Neural crest cell (in vitro differentiated cells): ENCODE measurements around the gene MTFR1L. TPM values are rescaled to one million over a fixed set of nuclear protein-coding genes. Genes with fewer than 3 reads are reported as not detected.

Experiments
- DNase-seq: peaks from one replicate; pipeline ENCODE4 v3.0.0; 2021; ENCODE audit warnings: low read depth, mixed read lengths, low spot score
- H3K27ac Mint-ChIP-seq: one replicate; pipeline ENCODE4 v1.8.0; 2021; ENCODE audit warnings: mild to moderate bottlenecking, mixed read lengths; ENCODE audit not compliant: unreplicated experiment
- H3K27me3 Mint-ChIP-seq: 2 replicates; pipeline ENCODE4 v1.8.0; 2021; ENCODE audit warnings: low read depth, mild to moderate bottlenecking, mixed read lengths
- H3K36me3 Mint-ChIP-seq: 2 replicates; pipeline ENCODE4 v1.8.0; 2021; ENCODE audit warnings: low read depth, mild to moderate bottlenecking, mixed read lengths
- H3K4me1 Mint-ChIP-seq: 2 replicates; pipeline ENCODE4 v1.8.0; 2021; ENCODE audit warnings: mixed read lengths
- H3K4me3 Mint-ChIP-seq: one replicate; pipeline ENCODE4 v1.8.0; 2021; ENCODE audit warnings: mild to moderate bottlenecking, mixed read lengths
- H3K9me3 Mint-ChIP-seq: 2 replicates; pipeline ENCODE4 v1.8.0; 2021; ENCODE audit warnings: mixed read lengths
- total RNA-seq: library from RNA; stranded (reverse); gene quantifications from 2 replicates; pipeline ENCODE4 v1.2.1, GENCODE V29; 2021
- TF ChIP-seq, protein P1 (sequence below): fragments of 200-600 bp; sonication (generic); conservative IDR thresholded peaks from 2 replicates; pipeline ENCODE4 v1.5.0; 2021; ENCODE audit warnings: antibody characterized with exemption, mild to moderate bottlenecking

MTFR1L gene
- total RNA-seq, 1 donor from 2014 or later, result 68.6 TPM

DNA sequence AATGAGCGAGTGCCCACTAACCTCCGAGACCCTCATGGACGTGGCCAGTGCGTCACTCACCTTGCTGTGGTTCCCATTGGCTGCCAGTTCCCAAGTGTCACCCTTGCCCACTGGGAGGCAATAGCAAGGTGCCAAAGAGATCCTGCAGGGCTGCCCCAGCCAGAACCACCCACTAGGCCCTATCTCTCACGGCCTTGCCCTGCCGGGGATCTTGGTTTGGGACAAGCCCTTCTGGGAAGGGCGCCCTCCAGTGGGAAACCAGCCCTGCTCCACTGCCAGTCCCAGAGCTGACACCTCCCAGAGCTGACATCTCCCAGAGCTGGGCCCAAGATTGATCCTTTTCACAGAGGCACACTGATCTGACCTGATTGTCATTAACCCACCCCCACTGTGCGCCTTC is 21.8 kb upstream of the MTFR1L start:
- Mint-ChIP-seq H3K36me3 (no peaks in the 10 kb centered on the region), H3K27ac (no peak overlapping the region), H3K9me3 (no peaks in the 10 kb centered on the region), H3K4me1 (peaks cover 74% of the 10 kb centered on the region), H3K4me3 (peak overlapping the region; percentile 82), H3K27me3 (no peaks in the 10 kb centered on the region)
- TF ChIP-seq, protein P1, sequence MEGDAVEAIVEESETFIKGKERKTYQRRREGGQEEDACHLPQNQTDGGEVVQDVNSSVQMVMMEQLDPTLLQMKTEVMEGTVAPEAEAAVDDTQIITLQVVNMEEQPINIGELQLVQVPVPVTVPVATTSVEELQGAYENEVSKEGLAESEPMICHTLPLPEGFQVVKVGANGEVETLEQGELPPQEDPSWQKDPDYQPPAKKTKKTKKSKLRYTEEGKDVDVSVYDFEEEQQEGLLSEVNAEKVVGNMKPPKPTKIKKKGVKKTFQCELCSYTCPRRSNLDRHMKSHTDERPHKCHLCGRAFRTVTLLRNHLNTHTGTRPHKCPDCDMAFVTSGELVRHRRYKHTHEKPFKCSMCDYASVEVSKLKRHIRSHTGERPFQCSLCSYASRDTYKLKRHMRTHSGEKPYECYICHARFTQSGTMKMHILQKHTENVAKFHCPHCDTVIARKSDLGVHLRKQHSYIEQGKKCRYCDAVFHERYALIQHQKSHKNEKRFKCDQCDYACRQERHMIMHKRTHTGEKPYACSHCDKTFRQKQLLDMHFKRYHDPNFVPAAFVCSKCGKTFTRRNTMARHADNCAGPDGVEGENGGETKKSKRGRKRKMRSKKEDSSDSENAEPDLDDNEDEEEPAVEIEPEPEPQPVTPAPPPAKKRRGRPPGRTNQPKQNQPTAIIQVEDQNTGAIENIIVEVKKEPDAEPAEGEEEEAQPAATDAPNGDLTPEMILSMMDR, result peak; percentile 58
- peak; percentile 42 for DNase-seq

DNA sequence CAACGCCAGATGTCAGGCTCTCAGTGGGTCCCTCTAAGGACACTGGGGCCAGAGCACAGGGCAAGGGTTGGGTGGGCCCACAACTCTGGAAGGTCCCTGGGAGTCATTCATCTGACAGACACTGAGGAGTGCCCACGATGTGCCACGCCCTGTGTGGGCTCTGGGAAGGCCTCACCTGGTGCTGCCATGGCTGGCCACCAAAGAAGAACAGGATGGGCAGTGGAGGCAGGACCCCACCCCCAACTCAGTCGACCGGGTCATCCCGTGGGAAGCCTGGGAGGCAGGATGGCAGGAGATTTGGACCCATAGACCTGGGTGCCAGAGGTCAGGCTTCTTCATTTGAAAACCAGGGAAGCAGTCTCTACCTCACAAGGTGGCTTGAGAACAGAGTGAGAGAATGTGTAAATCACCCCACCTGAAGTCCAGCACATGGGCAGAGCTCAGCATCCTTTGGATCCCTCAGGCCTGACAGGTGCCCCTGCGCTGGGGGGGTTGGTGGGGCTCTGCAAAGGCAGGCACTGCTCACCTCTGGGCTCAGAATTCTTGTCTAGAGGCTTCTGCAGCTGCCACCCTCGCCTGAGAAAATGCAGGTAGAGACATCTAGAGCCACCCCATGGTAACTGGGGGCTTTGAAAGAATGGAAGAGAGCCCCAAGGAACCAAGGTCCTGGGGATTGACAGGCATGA is 20.9 kb upstream of the MTFR1L start:
- Mint-ChIP-seq H3K27ac (no peak overlapping the region), H3K4me1 (peaks cover 72% of the 10 kb centered on the region), H3K36me3 (no peaks in the 10 kb centered on the region), H3K27me3 (no peaks in the 10 kb centered on the region), H3K4me3 (peak overlapping the region; percentile 82), H3K9me3 (no peaks in the 10 kb centered on the region)
- TF ChIP-seq, protein P1, result no peak
- no peak for DNase-seq

DNA sequence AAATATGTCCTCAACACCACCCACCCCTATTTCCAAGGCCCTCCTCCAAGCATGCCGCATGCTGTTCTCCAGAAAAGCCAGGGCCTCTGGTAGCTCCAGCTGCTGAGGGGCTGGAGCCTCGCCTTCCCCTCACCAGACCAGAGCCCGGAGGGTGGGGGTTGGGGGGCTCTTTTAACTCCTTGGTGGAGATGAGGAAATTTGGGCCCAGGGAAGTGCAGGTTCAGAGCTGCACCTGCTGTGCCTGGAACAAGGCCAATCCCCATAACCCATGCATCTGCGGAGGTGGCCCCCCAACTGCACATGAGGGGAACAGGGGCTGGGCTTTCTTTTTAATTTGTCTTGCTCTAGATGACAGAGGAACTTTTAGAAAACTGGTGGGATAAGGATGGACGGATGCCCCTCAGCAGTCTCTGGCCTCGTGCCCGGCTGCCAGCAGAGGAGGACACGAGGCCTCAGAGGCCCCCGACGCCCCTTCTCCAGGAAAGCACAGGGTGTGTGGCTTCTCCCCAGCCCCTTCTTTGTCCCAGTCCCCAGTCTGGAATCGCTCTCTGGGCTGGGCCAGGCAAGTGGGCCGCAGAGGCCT is 20.3 kb upstream of the MTFR1L start:
- Mint-ChIP-seq H3K4me3 (peak overlapping the region; percentile 74), H3K9me3 (no peaks in the 10 kb centered on the region), H3K27me3 (no peaks in the 10 kb centered on the region), H3K27ac (peak overlapping the region; percentile 78), H3K4me1 (peaks cover 72% of the 10 kb centered on the region), H3K36me3 (no peaks in the 10 kb centered on the region)
- no peak for DNase-seq
- TF ChIP-seq, protein P1, result no peak

DNA sequence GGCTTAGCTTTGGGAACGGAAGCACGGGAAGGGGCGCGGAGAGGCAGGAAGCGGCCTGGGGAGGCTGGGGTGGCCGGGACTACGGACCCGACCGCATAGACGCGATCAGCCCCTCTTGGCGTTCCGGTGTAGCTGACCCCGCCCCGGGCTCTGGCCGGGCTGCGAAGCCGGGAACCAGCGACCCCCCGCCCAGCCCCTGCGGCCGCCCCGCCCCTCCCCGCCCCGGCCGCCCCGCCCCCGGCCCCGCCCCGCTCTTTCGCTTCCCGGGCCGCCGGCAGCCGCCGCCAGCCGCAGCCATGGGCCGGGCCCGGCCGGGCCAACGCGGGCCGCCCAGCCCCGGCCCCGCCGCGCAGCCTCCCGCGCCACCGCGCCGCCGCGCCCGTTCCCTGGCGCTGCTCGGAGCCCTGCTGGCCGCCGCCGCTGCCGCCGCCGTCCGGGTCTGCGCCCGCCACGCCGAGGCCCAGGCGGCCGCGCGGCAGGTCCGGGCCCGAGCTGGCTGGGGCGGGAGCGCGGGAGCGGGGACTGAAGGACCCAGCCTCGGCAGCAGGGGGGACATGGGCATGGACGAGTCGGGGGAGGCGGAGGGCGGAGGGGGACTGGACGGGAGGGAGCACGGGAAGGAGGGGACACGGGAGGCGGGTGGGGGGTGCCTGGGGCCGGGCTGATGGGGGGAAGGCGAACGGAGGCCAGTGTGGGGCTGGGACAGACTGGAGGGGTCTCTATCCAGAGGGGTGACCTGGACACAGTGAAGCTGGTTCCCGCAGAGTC is 19.6 kb upstream of the MTFR1L start, which contains the start of gene SELENON:
TSS of gene SELENON (plus strand) at position 259 of the 768 bp plus-strand sequence. CDS start at position 297, 38 bp downstream.
- Mint-ChIP-seq H3K4me3 (peak within 1 kb of the TSS; percentile 86), H3K9me3 (no peaks in the 10 kb centered on the region), H3K27ac (peak within 1 kb of the TSS; percentile 85), H3K36me3 (no peaks in the 10 kb centered on the region), H3K27me3 (no peaks in the 10 kb centered on the region), H3K4me1 (peaks cover 74% of the 10 kb centered on the region)
- TF ChIP-seq, protein P1, result no peak
- peak; percentile 67 for DNase-seq

DNA sequence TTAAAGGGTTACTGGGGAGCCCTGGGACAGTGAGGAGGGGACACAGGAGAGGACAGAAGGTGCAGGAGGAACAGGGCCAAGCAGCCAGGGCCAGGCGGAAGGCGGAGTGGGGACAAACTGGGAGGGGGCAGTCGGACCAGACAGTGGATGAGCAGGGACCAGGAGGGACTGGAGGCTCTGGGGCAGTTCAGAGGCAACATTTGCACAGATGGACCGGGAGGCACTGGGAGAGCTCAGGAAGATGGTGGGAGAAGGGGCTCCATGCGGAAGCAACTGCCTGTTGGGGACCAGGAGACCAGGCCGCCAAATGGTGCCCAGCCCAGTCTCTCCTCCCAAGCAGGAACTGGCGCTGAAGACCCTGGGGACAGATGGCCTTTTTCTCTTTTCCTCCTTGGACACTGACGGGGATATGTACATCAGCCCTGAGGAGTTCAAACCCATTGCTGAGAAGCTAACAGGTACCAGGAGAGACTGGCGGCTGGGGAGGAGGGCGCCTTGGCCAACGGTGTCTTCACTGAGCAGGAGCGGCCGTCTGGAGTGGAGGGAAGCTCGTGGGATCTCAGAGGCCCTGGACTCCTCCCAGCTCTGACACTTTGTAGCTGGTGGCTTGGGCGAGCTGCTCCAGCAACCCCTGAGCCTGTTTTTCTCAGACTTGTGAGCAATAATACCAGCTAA is 18.9 kb upstream of the MTFR1L start:
- TF ChIP-seq, protein P1, result no peak
- Mint-ChIP-seq H3K4me1 (peaks cover 76% of the 10 kb centered on the region), H3K9me3 (no peaks in the 10 kb centered on the region), H3K27ac (peak overlapping the region; percentile 85), H3K36me3 (no peaks in the 10 kb centered on the region), H3K27me3 (no peaks in the 10 kb centered on the region), H3K4me3 (peak overlapping the region; percentile 86)
- DNase-seq, result no peak
